WTC11 (cell line): ENCODE results near the gene DNAJC10. TPM values are rescaled to one million over a fixed set of nuclear protein-coding genes. Genes with fewer than 3 reads are reported as not detected.

Experiments used
- ATAC-seq: fragments of 200-7000 bp; cut with Tn5 transposase; 2 replicates; pipeline ENCODE4 v1.10.0; 2021; ENCODE audit warnings: mild to moderate bottlenecking, moderate library complexity
- CTCF ChIA-PET: fragments of 300-600 bp; sonication (Branson Sonifier 250); formaldehyde crosslinking; loops from one replicate; lab custom pipeline; 2021; ENCODE audit warnings: antibody characterized with exemption; lab: Charles Lee
- POLR2A ChIA-PET: fragments of 350-600 bp; sonication (Branson Sonifier 250); formaldehyde crosslinking; loops from one replicate; lab custom pipeline; 2021; ENCODE audit warnings: antibody characterized with exemption; lab: Charles Lee
- DNase-seq: peaks from one replicate; pipeline ENCODE4 v3.0.0; 2021; ENCODE audit warnings: low spot score
- H3K27ac Mint-ChIP-seq: 2 replicates; pipeline ENCODE4 v1.8.0; 2021; ENCODE audit warnings: mixed read lengths
- H3K27me3 Mint-ChIP-seq: 2 replicates; pipeline ENCODE4 v1.8.0; 2021; ENCODE audit warnings: low read depth, mild to moderate bottlenecking, moderate library complexity, mixed read lengths
- H3K36me3 Mint-ChIP-seq: 2 replicates; pipeline ENCODE4 v1.8.0; 2021; ENCODE audit warnings: mixed read lengths
- H3K4me1 Mint-ChIP-seq: 2 replicates; pipeline ENCODE4 v1.8.0; 2022; ENCODE audit warnings: mixed read lengths
- H3K4me3 Mint-ChIP-seq: 2 replicates; pipeline ENCODE4 v1.8.0; 2021; ENCODE audit warnings: mild to moderate bottlenecking, moderate library complexity, mixed read lengths
- H3K9me3 Mint-ChIP-seq: 2 replicates; pipeline ENCODE4 v1.8.0; 2021; ENCODE audit warnings: mixed read lengths
- E2F4 ChIP-seq: sonication (generic); formaldehyde crosslinking; IDR thresholded peaks from 2 replicates; pipeline ENCODE4 v1.8.1; 2022; ENCODE audit warnings: low read depth, mild to moderate bottlenecking, moderate library complexity, missing genetic modification reagents, borderline replicate concordance
- EMX1 ChIP-seq: fragments of 250-450 bp; sonication (Bioruptor Pico); IDR thresholded peaks from 2 replicates; pipeline ENCODE4 v1.8.0; 2021; ENCODE audit warnings: mild to moderate bottlenecking
- ESRRA ChIP-seq: sonication (generic); formaldehyde crosslinking; IDR thresholded peaks from 2 replicates; pipeline ENCODE4 v1.8.1; 2022; ENCODE audit warnings: mild to moderate bottlenecking, missing genetic modification reagents, borderline replicate concordance
- GABPB1 ChIP-seq: sonication (generic); formaldehyde crosslinking; IDR thresholded peaks from 2 replicates; pipeline ENCODE4 v1.8.1; 2023; ENCODE audit warnings: mild to moderate bottlenecking, missing genetic modification reagents
- GRHL2 ChIP-seq: fragments of 250-450 bp; sonication (Bioruptor Pico); IDR thresholded peaks from 2 replicates; pipeline ENCODE4 v1.8.0; 2022; ENCODE audit warnings: mild to moderate bottlenecking, moderate library complexity; ENCODE audit not compliant: insufficient replicate concordance, severe bottlenecking
- KAT7 ChIP-seq: sonication (generic); formaldehyde crosslinking; IDR thresholded peaks from 2 replicates; pipeline ENCODE4 v1.8.1; 2023; ENCODE audit warnings: missing genetic modification reagents, mild to moderate bottlenecking, borderline replicate concordance
- NFATC4 ChIP-seq: fragments of 250-450 bp; sonication (Bioruptor Pico); IDR thresholded peaks from 2 replicates; pipeline ENCODE4 v1.9.0; 2021; ENCODE audit warnings: mild to moderate bottlenecking
- NFE2L1 ChIP-seq: sonication (generic); formaldehyde crosslinking; IDR thresholded peaks from 2 replicates; pipeline ENCODE4 v1.8.1; 2023; ENCODE audit warnings: missing genetic modification reagents
- SMAD4 ChIP-seq: sonication (generic); formaldehyde crosslinking; IDR thresholded peaks from 2 replicates; pipeline ENCODE4 v1.8.0; 2022; ENCODE audit warnings: mild to moderate bottlenecking, missing genetic modification reagents
- ZNF219 ChIP-seq: sonication (generic); formaldehyde crosslinking; IDR thresholded peaks from 2 replicates; pipeline ENCODE4 v1.8.0; 2023; ENCODE audit warnings: missing genetic modification reagents, mild to moderate bottlenecking, borderline replicate concordance
- ZNF232 ChIP-seq: sonication (generic); formaldehyde crosslinking; IDR thresholded peaks from 2 replicates; pipeline ENCODE4 v1.8.0; 2022; ENCODE audit warnings: mild to moderate bottlenecking, missing genetic modification reagents
- ZNF281 ChIP-seq: sonication (generic); formaldehyde crosslinking; IDR thresholded peaks from 2 replicates; pipeline ENCODE4 v1.8.0; 2023; ENCODE audit warnings: mild to moderate bottlenecking, missing genetic modification reagents
- ZNF317 ChIP-seq: sonication (generic); formaldehyde crosslinking; IDR thresholded peaks from 2 replicates; pipeline ENCODE4 v1.8.1; 2023; ENCODE audit warnings: low read depth, mild to moderate bottlenecking, moderate library complexity, missing genetic modification reagents, borderline replicate concordance
- ZNF425 ChIP-seq: fragments of 250-450 bp; sonication (Bioruptor Pico); conservative IDR thresholded peaks from 2 replicates; pipeline ENCODE4 v1.9.0; 2021; ENCODE audit warnings: mild to moderate bottlenecking
- ZNF671 ChIP-seq: fragments of 250-450 bp; sonication (Bioruptor Pico); IDR thresholded peaks from 2 replicates; pipeline ENCODE4 v1.8.0; 2021; ENCODE audit warnings: mild to moderate bottlenecking
- total RNA-seq: library from RNA; stranded (reverse); gene quantifications from 3 replicates; pipeline ENCODE4 v1.2.3, GENCODE V29; 2021
- TF ChIP-seq, protein P1 (sequence below): sonication (generic); formaldehyde crosslinking; IDR thresholded peaks from 2 replicates; pipeline ENCODE4 v1.8.0; 2022; ENCODE audit warnings: mild to moderate bottlenecking, missing genetic modification reagents
- TF ChIP-seq, protein P2 (sequence below): fragments of 250-450 bp; sonication (Bioruptor Pico); IDR thresholded peaks from 2 replicates; pipeline ENCODE4 v1.9.0; 2021; ENCODE audit warnings: mild to moderate bottlenecking, borderline replicate concordance
- TF ChIP-seq, protein P3 (sequence below): sonication (generic); formaldehyde crosslinking; IDR thresholded peaks from 2 replicates; pipeline ENCODE4 v1.8.1; 2022; ENCODE audit warnings: mild to moderate bottlenecking, moderate library complexity, missing genetic modification reagents
- TF ChIP-seq, protein P4 (sequence below): sonication (generic); formaldehyde crosslinking; IDR thresholded peaks from 2 replicates; pipeline ENCODE4 v1.8.1; 2023; ENCODE audit warnings: mild to moderate bottlenecking, missing genetic modification reagents, moderate library complexity
- TF ChIP-seq, protein P5 (sequence below): sonication (generic); formaldehyde crosslinking; IDR thresholded peaks from 2 replicates; pipeline ENCODE4 v1.8.0; 2022; ENCODE audit warnings: missing genetic modification reagents

DNAJC10 gene
- total RNA-seq, 1 experiment from 2014 or later = 109 TPM

DNA sequence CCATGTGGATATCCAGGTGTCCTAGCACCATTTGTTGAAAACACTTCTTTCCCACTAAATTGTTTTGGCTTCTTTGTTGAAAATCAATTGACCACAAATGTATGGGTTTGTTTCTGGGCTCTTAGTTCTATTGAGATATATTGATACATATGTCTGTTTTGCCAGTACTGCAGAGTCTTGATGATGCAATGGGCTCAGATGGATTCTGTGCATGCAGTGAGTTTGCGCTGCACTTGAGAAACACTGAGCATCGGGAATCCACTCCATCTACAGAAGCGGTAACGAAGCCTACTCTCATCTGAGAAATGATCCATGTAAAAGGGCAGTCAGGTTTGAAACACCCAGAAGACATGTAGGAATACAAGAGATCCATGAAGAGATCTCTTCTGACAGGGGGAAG lies 21.9 kb upstream of the DNAJC10 start (continued):
- TF ChIP-seq ZNF281 (CRISPR knock-in tag) (no peak), SMAD4 (CRISPR knock-in tag) (no peak), ZNF232 (CRISPR knock-in tag) (no peak), ZNF219 (CRISPR knock-in tag) (no peak), GABPB1 (CRISPR knock-in tag) (no peak), EMX1 (CRISPR knock-in tag) (no peak)

GRCh38 chr2:182695776-182696175 lies 20.3 kb upstream of the DNAJC10 start:
- H3K27me3 Mint-ChIP-seq = no peaks in the 10 kb centered on the region
- ChIA-PET CTCF (no interaction called here), POLR2A (no interaction called here)
- no peak for ATAC-seq
- H3K9me3 Mint-ChIP-seq = peaks cover 11% of the 10 kb centered on the region; the same call in 1 of the 2 replicates
- H3K4me1 Mint-ChIP-seq = no peaks in the 10 kb centered on the region
- DNase-seq = no peak
- H3K27ac Mint-ChIP-seq = no peak overlapping the region
- no peak overlapping the region for H3K4me3 Mint-ChIP-seq
- H3K36me3 Mint-ChIP-seq = no peaks in the 10 kb centered on the region
- TF ChIP-seq ZNF425 (CRISPR knock-in tag) (no peak), SMAD4 (CRISPR knock-in tag) (no peak), KAT7 (no peak), E2F4 (CRISPR knock-in tag) (no peak), ZNF671 (no peak), ESRRA (CRISPR knock-in tag) (no peak), NFATC4 (CRISPR knock-in tag) (no peak), ZNF317 (CRISPR knock-in tag) (no peak), NFE2L1 (CRISPR knock-in tag) (no peak), GRHL2 (no peak)
- TF ChIP-seq, protein P1, sequence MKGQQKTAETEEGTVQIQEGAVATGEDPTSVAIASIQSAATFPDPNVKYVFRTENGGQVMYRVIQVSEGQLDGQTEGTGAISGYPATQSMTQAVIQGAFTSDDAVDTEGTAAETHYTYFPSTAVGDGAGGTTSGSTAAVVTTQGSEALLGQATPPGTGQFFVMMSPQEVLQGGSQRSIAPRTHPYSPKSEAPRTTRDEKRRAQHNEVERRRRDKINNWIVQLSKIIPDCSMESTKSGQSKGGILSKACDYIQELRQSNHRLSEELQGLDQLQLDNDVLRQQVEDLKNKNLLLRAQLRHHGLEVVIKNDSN (CRISPR knock-in tag) = no peak
- TF ChIP-seq, protein P2, sequence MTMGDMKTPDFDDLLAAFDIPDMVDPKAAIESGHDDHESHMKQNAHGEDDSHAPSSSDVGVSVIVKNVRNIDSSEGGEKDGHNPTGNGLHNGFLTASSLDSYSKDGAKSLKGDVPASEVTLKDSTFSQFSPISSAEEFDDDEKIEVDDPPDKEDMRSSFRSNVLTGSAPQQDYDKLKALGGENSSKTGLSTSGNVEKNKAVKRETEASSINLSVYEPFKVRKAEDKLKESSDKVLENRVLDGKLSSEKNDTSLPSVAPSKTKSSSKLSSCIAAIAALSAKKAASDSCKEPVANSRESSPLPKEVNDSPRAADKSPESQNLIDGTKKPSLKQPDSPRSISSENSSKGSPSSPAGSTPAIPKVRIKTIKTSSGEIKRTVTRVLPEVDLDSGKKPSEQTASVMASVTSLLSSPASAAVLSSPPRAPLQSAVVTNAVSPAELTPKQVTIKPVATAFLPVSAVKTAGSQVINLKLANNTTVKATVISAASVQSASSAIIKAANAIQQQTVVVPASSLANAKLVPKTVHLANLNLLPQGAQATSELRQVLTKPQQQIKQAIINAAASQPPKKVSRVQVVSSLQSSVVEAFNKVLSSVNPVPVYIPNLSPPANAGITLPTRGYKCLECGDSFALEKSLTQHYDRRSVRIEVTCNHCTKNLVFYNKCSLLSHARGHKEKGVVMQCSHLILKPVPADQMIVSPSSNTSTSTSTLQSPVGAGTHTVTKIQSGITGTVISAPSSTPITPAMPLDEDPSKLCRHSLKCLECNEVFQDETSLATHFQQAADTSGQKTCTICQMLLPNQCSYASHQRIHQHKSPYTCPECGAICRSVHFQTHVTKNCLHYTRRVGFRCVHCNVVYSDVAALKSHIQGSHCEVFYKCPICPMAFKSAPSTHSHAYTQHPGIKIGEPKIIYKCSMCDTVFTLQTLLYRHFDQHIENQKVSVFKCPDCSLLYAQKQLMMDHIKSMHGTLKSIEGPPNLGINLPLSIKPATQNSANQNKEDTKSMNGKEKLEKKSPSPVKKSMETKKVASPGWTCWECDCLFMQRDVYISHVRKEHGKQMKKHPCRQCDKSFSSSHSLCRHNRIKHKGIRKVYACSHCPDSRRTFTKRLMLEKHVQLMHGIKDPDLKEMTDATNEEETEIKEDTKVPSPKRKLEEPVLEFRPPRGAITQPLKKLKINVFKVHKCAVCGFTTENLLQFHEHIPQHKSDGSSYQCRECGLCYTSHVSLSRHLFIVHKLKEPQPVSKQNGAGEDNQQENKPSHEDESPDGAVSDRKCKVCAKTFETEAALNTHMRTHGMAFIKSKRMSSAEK (CRISPR knock-in tag) = no peak
- TF ChIP-seq, protein P3, sequence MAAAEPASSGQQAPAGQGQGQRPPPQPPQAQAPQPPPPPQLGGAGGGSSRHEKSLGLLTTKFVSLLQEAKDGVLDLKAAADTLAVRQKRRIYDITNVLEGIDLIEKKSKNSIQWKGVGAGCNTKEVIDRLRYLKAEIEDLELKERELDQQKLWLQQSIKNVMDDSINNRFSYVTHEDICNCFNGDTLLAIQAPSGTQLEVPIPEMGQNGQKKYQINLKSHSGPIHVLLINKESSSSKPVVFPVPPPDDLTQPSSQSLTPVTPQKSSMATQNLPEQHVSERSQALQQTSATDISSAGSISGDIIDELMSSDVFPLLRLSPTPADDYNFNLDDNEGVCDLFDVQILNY (CRISPR knock-in tag) = no peak
- TF ChIP-seq, protein P4, sequence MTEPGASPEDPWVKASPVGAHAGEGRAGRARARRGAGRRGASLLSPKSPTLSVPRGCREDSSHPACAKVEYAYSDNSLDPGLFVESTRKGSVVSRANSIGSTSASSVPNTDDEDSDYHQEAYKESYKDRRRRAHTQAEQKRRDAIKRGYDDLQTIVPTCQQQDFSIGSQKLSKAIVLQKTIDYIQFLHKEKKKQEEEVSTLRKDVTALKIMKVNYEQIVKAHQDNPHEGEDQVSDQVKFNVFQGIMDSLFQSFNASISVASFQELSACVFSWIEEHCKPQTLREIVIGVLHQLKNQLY (CRISPR knock-in tag) = no peak
- TF ChIP-seq, protein P5, sequence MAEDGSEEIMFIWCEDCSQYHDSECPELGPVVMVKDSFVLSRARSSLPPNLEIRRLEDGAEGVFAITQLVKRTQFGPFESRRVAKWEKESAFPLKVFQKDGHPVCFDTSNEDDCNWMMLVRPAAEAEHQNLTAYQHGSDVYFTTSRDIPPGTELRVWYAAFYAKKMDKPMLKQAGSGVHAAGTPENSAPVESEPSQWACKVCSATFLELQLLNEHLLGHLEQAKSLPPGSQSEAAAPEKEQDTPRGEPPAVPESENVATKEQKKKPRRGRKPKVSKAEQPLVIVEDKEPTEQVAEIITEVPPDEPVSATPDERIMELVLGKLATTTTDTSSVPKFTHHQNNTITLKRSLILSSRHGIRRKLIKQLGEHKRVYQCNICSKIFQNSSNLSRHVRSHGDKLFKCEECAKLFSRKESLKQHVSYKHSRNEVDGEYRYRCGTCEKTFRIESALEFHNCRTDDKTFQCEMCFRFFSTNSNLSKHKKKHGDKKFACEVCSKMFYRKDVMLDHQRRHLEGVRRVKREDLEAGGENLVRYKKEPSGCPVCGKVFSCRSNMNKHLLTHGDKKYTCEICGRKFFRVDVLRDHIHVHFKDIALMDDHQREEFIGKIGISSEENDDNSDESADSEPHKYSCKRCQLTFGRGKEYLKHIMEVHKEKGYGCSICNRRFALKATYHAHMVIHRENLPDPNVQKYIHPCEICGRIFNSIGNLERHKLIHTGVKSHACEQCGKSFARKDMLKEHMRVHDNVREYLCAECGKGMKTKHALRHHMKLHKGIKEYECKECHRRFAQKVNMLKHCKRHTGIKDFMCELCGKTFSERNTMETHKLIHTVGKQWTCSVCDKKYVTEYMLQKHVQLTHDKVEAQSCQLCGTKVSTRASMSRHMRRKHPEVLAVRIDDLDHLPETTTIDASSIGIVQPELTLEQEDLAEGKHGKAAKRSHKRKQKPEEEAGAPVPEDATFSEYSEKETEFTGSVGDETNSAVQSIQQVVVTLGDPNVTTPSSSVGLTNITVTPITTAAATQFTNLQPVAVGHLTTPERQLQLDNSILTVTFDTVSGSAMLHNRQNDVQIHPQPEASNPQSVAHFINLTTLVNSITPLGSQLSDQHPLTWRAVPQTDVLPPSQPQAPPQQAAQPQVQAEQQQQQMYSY (CRISPR knock-in tag) = no peak
